Activated CD4-positive, alpha-beta T cell treated with anti-CD3 and anti-CD28 coated beads for 1 hour (primary cell): ENCODE results near the gene IL1R2.

Experiments used
- DNase-seq: peaks from one replicate; pipeline ENCODE4 v3.0.0-alpha.2; 2020

IL1R2 gene

GRCh38 chr2:101991721-101992145 is at the start of gene IL1R2:
TSS of gene IL1R2 (plus strand) at chr2:101991960. CDS start at chr2:102008576, 16,616 bp downstream.
- no peak for DNase-seq

- no peak for DNase-seq
These were observed 48.9 kb upstream of the IL1R2 start for GRCh38 chr2:101942851-101943250.

- no peak for DNase-seq
These were observed 45.3 kb upstream of the IL1R2 start for GRCh38 chr2:101946372-101947039.

- DNase-seq, result no peak
These were observed 44.4 kb upstream of the IL1R2 start for GRCh38 chr2:101947374-101947773.

- no peak for DNase-seq
These were observed 43.1 kb upstream of the IL1R2 start for GRCh38 chr2:101948625-101949155.

- no peak for DNase-seq
These were observed 42.5 kb upstream of the IL1R2 start for GRCh38 chr2:101949304-101949703.

- DNase-seq, result no peak
These were observed 40.5 kb upstream of the IL1R2 start for GRCh38 chr2:101951296-101951695.

GRCh38 chr2:101952551-101952950 is 39.2 kb upstream of the IL1R2 start:
- no peak for DNase-seq

GRCh38 chr2:101956465-101957438 is 35.0 kb upstream of the IL1R2 start:
- no peak for DNase-seq

GRCh38 chr2:101958061-101958460 is 33.7 kb upstream of the IL1R2 start:
- no peak for DNase-seq

- DNase-seq, result no peak
These were observed 30.9 kb upstream of the IL1R2 start for GRCh38 chr2:101960819-101961337.

- DNase-seq, result no peak
These were observed 30.2 kb upstream of the IL1R2 start for GRCh38 chr2:101961338-101962191.

GRCh38 chr2:101962309-101962708 is 29.5 kb upstream of the IL1R2 start:
- DNase-seq, result no peak

GRCh38 chr2:101963198-101963597 is 28.6 kb upstream of the IL1R2 start:
- no peak for DNase-seq

- no peak for DNase-seq
These were observed 23.8 kb upstream of the IL1R2 start for GRCh38 chr2:101967826-101968513.

GRCh38 chr2:101969723-101970122 is 22.0 kb upstream of the IL1R2 start:
- no peak for DNase-seq

GRCh38 chr2:101970901-101971300 is 20.9 kb upstream of the IL1R2 start:
- DNase-seq, result no peak

GRCh38 chr2:101971836-101972235 is 19.9 kb upstream of the IL1R2 start:
- no peak for DNase-seq

GRCh38 chr2:101972621-101973434 is 18.9 kb upstream of the IL1R2 start:
- DNase-seq, result no peak

GRCh38 chr2:101974663-101975062 is 17.1 kb upstream of the IL1R2 start:
- no peak for DNase-seq
